SHP77 (cell line): Measurements from ENCODE around the gene EYA2.

Experiments
- DNase-seq, 2 experiments: peaks; one replicate each; lab custom pipeline; 2025; lab: John Stamatoyannopoulos, UW

EYA2 gene

DNA sequence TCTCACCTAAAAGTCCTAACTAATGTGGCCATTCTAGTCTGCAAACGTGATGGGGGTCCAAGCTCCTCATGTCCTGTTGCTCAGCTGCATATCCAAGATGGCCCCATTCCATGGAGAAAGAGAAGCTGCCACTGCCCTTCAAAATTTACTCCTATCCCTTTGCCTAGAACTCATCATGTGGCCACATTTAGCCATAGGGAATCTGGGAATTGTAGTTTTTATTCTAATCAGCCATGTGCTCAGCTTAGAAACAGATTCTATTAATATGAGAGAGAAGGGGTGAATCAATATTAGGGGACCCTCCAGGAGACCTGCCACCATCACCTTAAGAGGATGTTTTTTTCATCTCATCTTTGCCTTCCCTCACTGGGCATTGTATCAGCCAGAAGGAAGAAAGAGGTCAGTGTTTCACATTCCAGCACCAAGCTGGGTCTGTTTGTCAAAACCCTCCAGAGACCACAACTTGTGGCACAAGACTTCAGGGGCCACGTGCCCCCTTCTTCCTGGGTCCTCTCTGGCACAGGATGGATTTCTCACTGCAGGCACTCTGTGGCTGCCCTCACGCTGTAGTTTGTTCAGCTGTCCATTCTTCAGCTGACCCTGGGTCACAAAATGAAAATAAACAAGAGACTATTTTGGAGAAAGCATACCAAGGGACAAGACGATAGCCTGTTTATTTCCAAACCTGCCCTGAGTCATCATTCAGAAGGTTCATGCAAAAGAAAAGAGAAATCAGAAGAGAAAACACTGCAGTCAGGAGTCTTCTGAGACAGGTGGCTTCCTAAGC lies 172.0 kb downstream of the EYA2 start:
- DNase-seq: peak in 1 of 2 experiments; percentile 28

DNA sequence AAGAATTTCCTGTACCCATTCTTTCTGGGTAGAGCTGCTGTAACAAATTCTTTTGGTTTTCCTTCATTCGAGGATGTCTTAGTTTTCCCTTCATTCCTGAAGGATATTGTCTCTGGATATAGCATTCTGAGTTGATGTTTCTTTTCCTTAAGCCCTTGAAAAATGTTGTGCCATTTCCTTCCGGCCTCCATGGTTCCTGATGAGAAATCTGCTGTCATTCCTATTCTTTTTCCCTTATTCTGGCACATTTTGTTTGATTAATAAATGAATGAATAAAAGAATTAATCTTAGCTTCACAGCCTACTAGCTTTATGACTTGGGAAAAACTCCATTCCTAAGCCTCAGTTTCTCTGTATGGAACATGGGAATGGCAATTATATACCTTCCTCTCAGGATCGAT lies 173.1 kb downstream of the EYA2 start:
- DNase-seq: no peak

DNA sequence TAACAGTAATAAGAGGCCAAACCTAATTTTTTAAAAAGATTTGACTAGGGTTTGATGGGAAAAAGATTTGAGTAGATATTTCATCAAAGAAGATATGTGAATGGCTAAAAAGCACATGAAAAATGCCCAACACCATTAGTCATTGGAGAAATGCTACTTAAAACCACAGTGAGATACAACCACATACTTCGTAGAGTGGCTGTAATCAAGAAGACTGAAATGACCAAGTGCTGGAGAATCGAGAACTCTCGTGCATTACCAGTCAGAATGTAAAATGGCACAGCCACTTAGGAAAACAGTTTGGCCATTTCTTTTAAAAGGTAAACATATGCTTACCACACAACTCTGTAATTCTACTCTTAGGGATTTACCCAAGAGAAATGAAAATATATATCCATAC lies 175.5 kb downstream of the EYA2 start:
- no peak for DNase-seq

DNA sequence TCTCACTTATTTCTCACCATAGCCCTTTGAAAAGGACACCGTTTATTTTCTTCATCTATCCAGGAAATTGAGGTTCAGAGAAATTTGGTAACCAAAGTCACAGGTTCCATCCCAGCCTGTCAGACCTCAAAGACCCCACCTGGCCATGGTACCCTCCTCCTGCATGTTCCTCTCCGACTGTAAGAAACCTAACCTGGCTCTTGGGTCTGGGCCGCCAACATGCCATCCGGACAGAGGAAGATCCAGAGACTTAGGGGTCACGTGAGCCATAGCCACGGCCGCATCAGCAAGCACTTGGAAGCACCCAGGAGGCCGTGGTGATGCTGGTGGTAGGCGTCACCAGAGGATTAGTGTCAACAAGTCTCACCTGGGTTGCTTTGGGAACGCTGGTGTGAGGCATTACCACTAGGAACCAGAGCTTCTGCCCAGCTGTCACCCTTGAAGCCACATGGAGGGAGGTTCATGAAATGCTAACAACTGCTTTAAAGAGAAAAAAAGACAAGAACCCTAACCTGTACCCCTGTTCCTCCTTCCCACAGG lies 177.1 kb downstream of the EYA2 start:
- no peak for DNase-seq

DNA sequence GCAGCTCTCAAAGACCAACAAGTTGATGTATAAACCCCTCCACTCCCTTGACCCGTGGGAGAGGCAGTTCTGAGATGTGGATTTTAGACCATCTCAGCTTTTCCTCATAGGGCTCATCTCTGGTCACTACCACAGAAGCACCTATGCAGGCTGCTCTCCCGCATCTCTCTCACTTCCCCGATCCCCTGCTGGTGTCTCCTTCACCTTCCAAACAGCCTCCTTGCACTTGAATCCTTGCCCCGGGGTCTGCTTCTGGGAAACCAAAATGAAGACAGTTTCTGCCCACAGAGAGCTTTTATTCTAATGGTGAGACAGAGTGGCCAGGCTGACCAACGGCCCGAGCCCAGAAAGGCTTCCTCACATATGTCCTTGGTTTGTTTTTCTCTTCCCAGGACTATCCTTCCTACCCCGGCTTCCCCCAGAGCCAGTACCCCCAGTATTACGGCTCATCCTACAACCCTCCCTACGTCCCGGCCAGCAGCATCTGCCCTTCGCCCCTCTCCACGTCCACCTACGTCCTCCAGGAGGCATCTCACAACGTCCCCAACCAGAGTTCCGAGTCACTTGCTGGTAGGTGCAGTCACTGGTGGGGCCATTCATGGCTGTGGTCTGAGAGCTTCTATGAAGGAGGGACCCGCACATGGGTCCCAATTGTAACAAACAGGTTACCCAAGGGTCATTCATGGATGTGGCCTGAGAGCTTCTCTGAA lies 179.3 kb downstream of the EYA2 start:
- DNase-seq: no peak

DNA sequence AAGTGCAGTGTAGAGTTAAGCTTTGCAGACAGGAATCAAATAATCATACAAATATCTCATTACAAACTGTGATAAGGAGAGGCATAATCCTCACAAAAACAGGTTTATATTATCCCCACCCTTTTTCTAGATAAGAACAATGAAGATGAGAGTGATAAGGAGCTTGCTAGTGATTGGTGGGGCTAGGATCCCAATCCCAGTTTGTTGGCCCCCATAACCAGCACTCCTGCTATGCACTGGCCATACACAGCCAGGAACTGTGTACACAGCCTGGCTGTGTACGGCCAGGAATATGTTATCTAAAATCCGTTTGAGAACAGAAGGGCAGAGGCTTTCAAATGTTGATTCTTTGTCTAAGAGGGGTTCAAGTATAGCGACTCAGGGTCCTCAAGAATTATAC lies 180.6 kb downstream of the EYA2 start:
- DNase-seq: no peak

GRCh38 chr20:47079047-47079446 lies 184.4 kb downstream of the EYA2 start:
- no peak for DNase-seq

DNA sequence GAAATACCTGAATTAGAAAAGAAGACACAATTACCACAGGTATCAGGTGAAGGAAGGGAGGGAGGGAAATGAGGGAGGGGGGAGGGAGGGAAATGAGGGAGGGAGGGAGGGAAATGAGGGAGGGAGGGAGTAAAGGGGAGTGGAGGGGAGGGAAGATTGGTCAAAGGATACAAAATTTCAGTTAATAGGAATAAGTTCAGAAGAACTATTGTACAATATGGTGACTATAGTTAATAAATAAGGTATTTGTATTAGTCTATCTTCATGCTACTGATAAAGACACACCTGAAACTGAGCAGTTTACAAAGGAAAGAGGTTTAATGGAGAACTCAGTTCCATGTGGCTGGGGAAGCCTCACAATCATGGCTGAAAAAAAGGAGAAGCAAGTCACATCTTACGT lies 185.7 kb downstream of the EYA2 start:
- no peak for DNase-seq

- no peak for DNase-seq
Measured at GRCh38 chr20:47086316-47086715, 191.7 kb downstream of the EYA2 start.

GRCh38 chr20:47088335-47088734 lies 193.7 kb downstream of the EYA2 start:
- no peak for DNase-seq

DNA sequence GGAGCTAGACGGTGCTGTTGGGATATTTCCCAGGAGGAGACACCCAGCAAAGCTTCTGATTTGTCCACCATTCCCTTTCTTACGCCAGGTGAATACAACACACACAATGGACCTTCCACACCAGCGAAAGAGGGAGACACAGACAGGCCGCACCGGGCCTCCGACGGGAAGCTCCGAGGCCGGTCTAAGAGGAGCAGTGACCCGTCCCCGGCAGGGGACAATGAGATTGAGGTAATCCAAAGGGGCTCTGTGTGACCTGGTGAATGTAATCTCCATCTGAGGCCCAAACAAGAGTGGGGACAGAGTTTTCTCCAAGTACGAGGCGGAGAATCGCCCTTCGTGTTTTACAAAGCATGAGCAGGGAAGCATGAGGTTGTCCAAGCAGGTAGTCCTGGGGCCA lies 194.5 kb downstream of the EYA2 start:
- DNase-seq: no peak

DNA sequence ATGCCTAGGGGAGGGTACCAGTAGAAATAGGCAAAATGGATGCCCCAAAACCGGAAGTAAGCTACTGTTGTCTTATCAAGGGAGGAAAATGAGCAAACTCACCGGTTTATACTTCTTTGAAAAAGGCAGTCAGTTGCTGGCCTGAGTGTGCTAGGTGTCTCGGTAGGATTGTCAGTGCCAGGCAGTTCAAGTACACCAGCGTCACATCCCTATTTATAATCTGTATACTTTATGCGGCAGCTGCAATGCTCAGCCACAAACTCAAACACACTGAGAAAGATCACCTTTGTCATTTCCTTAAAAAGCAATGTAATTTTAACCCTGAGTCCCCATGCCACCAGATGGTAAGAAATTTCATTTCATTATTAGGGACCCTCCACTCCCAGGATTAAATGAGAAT lies 196.2 kb downstream of the EYA2 start:
- DNase-seq: no peak

- no peak for DNase-seq
Measured at GRCh38 chr20:47093320-47093966, 198.8 kb downstream of the EYA2 start.

- DNase-seq: no peak
Measured at GRCh38 chr20:47095690-47096089, 201.0 kb downstream of the EYA2 start.

GRCh38 chr20:47097691-47098622 lies 203.3 kb downstream of the EYA2 start:
- no peak for DNase-seq

DNA sequence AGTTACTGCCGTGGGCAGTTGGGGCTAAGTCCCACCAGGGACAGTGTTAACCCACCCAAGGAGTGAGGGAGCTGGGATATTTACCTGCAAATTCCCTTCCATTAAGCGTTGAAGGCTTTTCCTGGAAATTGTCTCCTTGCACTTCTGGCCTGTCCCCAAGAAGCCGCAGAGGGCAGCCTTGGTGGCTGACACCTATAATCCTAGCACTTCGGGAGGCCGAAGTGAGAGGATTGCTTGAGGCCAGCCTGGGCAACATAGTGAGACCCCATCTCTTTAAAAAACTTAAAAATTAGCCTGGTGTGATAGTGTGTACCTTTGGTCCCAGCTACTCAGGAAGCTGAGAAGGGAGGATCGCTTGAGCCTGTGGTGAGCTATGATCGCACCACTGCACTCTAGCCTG lies 204.4 kb downstream of the EYA2 start:
- DNase-seq: no peak

DNA sequence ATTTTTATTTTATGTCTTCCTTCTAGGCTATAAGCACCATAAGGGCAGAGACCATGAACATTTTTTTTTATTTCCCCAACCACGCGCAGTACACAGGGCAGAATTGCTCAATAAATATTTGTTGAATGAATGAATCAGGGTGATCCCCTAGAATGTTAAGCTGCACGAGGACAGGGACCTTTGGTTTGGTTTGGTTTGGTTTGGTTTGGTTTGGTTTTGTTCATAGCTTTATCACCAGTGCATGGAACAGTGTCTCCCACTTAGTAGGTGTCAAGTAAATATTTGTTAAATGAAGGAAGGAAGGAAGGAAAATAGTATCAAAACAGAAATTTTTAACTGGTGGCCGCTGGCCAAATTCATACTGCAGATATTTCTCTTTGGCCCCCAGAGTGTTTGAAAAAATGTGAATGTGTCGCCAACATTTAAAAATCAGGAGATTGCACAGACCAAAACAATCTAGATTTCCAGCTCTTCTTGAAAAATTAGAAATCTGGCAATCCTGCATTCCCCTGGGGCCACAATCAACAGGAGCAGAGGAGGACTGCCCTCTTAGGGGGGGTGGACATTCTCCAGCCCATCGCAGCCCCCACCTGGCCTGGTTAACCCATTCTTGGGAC lies 205.3 kb downstream of the EYA2 start:
- no peak for DNase-seq

- DNase-seq: no peak
Measured at GRCh38 chr20:47102629-47103028, 208.0 kb downstream of the EYA2 start.

GRCh38 chr20:47106786-47107185 lies 212.1 kb downstream of the EYA2 start:
- DNase-seq: no peak

DNA sequence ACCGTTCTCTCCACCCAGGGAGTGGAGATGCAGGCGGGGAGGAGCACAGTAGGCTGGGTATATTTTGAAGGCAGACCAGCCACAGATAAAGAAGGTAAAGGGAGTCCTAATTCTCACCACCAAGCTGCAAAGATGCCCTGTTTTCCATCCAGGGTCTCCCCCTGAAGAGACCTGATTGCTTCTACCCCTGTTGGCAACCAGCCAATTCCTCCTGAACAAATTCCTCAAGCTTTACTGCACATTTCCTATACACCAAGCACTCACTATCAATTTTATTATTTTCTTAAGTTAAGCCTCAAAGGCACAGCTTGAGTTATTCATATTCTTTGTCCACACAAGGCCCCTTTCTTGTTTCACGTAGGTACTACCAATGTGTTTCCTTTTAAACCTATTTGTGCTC lies 214.4 kb downstream of the EYA2 start:
- DNase-seq: no peak

DNA sequence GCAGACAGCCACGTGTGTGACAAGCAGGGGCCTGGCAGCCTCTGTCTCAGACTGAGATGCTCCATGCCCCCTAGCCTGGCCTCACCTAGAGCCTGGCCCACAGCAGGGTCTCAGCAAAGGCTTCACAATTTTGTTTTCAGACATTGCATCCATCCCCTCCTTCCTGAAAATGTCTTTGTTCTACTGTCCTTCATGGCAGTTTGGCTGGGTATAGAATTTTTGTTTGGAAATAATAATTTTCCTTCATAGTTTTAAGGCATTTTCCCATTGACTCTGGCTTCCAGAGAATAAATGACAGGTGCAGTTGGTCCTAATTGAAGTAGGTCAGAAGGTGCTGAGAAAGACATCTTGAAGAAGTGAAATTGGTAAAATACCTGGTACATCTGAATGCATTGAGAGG lies 216.2 kb downstream of the EYA2 start:
- no peak for DNase-seq
